Measurements from ENCODE around the gene RAP1B.

The RAP1B gene

DNA sequence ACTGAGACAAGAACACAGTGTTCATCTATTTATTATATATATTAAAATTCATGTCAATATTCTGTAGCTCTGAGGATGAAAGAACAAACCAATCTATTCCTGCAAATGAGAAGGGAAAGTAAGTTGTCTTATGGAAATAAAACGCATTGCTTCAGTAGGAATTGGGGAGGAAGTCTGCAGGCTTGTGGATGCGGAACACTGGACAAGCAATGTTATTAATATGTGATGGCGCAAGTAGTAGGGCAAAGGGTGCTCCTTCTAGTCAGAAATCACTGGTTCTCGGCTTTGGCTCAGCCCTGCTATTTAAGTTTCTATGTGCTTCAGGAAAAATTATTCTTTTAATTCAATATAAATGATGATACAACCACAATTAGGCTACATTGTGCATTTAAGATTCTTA, 28.8 kb upstream of the RAP1B start:
- no peaks in the 10 kb centered on the region for H3K36me3 ChIP-seq (replicated peaks)
- H3K27me3 ChIP-seq (replicated peaks), result no peaks in the 10 kb centered on the region
- no peak for TF ChIP-seq CTCF (IDR thresholded peaks at IDR 0.05; ENCODE audit: low read depth, low read length, missing control alignments)
- H3K27ac ChIP-seq, result no peak overlapping the region
- no peak overlapping the region for H3K4me3 ChIP-seq (ENCODE audit: low read depth, low read length)
- in situ Hi-C loops (cut with HindIII; ENCODE audit: low pct_ligation_motif_present, low sequenced_read_pairs), result no loop called here
- no peak for DNase-seq

DNA sequence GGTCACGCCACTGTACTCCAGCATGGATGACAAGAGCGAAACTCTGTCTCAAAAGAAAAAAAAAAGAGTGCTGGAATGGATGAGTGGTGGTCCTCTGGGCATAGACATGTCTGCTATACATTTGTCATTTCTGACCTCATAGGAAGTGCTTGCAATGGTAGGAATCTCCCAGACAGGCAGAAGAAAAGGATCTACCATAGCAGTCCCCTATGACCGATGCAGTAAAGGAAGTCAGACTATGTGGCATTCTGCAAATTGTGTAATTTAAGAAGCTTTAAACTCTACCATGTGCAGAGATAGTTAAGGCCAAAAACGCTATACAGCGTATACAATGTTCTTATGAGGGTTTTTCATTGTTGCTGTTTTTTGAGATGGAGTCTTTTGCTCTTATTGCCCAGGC, 24.7 kb upstream of the RAP1B start:
- no peak for DNase-seq
- in situ Hi-C loops (cut with HindIII; ENCODE audit: low pct_ligation_motif_present, low sequenced_read_pairs), result no loop called here
- H3K27me3 ChIP-seq (replicated peaks), result no peaks in the 10 kb centered on the region
- H3K27ac ChIP-seq, result no peak overlapping the region
- no peak for TF ChIP-seq CTCF (IDR thresholded peaks at IDR 0.05; ENCODE audit: low read depth, low read length, missing control alignments)
- H3K36me3 ChIP-seq (replicated peaks), result no peaks in the 10 kb centered on the region
- no peak overlapping the region for H3K4me3 ChIP-seq (ENCODE audit: low read depth, low read length)

DNA sequence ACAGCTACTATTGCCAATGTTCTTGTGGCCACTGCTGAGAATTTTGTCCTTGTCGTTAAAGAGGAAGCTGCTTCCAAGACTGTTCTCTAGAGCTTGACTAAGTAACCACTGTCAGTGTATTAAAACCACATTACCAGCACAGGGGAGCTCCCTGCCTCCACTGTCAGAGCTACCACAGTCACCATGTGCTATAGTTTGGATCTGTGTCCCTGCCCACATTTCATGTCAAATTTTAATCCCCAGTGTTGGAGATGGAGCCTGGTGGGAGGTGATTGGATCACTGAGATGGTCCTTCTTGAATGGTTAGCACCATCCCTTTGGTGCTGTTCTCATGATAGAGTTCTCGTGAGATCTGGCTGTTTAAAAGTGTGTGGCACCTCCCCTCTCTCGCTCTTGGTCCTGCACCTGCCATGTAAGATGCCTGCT, 23.2 kb upstream of the RAP1B start:
- no peak for TF ChIP-seq CTCF (IDR thresholded peaks at IDR 0.05; ENCODE audit: low read depth, low read length, missing control alignments)
- H3K4me3 ChIP-seq (ENCODE audit: low read depth, low read length), result no peak overlapping the region
- H3K27ac ChIP-seq, result no peak overlapping the region
- no peak for DNase-seq
- in situ Hi-C loops (cut with HindIII; ENCODE audit: low pct_ligation_motif_present, low sequenced_read_pairs), result no loop called here
- no peaks in the 10 kb centered on the region for H3K36me3 ChIP-seq (replicated peaks)
- H3K27me3 ChIP-seq (replicated peaks), result no peaks in the 10 kb centered on the region

- DNase-seq, result no peak
- in situ Hi-C loops (cut with HindIII; ENCODE audit: low pct_ligation_motif_present, low sequenced_read_pairs), result no loop called here
- TF ChIP-seq CTCF (IDR thresholded peaks at IDR 0.05; ENCODE audit: low read depth, low read length, missing control alignments), result no peak
- no peak overlapping the region for H3K27ac ChIP-seq
- no peak overlapping the region for H3K4me3 ChIP-seq (ENCODE audit: low read depth, low read length)
- no peaks in the 10 kb centered on the region for H3K36me3 ChIP-seq (replicated peaks)
- no peaks in the 10 kb centered on the region for H3K27me3 ChIP-seq (replicated peaks)
Observed at GRCh38 chr12:68589194-68589593, 21.5 kb upstream of the RAP1B start.

GRCh38 chr12:68591734-68592418, 18.8 kb upstream of the RAP1B start:
- no peak overlapping the region for H3K27ac ChIP-seq
- no peak for DNase-seq
- H3K27me3 ChIP-seq (replicated peaks), result no peaks in the 10 kb centered on the region
- H3K36me3 ChIP-seq (replicated peaks), result no peaks in the 10 kb centered on the region
- no peak for TF ChIP-seq CTCF (IDR thresholded peaks at IDR 0.05; ENCODE audit: low read depth, low read length, missing control alignments)
- H3K4me3 ChIP-seq (ENCODE audit: low read depth, low read length), result no peak overlapping the region
- in situ Hi-C loops (cut with HindIII; ENCODE audit: low pct_ligation_motif_present, low sequenced_read_pairs), result no loop called here

DNA sequence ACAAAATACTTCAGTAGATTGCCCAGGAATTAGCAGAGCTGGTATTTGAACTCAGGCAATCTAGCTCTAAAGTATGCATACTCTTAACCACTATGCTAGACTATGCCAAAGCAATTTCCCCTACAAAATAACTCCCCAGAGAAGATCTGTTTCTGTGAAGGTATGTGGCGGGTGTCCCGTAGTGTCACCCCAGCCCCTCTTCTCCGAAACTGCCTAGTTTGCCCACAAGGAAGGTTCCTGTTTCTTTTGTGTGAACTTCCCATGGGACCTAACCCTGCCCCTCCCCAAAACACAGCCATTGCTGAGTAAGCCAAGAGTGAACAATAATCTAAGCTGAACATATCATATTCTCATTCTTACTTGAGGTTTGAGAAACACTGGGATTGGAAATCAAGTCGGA, 15.5 kb upstream of the RAP1B start:
- Histone ChIP-seq H3K36me3 (replicated peaks) (no peaks in the 10 kb centered on the region), H3K27me3 (replicated peaks) (no peaks in the 10 kb centered on the region), H3K27ac (no peak overlapping the region), H3K4me3 (ENCODE audit: low read depth, low read length) (no peak overlapping the region)
- DNase-seq, result no peak
- no peak for TF ChIP-seq CTCF (IDR thresholded peaks at IDR 0.05; ENCODE audit: low read depth, low read length, missing control alignments)
- in situ Hi-C loops (cut with HindIII; ENCODE audit: low pct_ligation_motif_present, low sequenced_read_pairs), result no loop called here

All from brain microvascular endothelial cell (primary cell).